UCSD-AML1 (cell line): ENCODE results near the gene FAM151A.
"Not testable (repeated sequence)": the region's sequence is repeated elsewhere in the genome, so short reads cannot be mapped to it uniquely, and the experiment has no call there.

Source experiments
- DNase-seq: peaks from one replicate; lab custom pipeline; 2025; ENCODE audit not compliant: unreplicated experiment; lab: John Stamatoyannopoulos, UW

Gene FAM151A

DNA sequence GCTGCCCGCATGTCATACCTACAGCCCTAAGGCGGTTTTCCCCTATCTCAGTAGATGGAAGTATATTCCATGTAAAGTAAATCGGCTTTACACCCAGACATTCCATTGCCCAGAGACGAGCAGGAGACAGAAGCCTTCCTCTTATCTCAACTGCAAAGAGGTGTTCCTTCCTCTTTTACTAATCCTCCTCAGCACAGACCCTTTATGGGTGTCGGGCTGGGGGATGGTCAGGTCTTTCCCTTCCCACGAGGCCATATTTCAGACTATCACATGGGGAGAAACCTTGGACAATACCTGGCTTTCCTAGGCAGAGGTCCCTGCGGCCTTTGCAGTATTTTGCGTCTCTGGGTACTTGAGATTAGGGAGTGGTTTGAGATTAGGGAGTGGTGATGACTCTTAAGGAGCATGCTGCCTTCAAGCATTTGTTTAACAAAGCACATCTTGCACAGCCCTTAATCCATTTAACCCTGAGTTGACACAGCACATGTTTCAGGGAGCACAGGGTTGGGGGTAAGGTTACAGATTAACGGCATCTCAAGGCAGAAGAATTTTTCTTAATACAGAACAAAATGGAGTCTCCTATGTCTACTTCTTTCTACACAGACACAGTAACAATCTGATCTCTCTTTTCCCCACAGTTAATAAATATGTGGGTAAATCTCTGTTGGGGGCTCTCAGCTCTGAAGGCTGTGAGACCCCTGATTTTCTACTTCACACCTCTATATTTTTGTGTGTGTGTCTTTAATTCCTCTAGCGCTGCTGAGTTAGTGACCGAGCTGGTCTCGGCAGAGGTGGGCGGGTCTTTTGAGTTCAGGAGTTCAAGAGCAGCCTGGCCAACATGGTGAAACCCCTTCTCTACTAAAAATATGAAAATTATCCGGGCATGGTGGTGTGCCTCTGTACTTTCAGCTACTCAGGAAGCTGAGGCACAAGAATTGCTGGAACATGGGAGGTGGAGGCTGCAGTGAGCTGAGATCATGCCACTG is 13.4 kb upstream of the FAM151A start:
- not testable (repeated sequence) for DNase-seq

DNA sequence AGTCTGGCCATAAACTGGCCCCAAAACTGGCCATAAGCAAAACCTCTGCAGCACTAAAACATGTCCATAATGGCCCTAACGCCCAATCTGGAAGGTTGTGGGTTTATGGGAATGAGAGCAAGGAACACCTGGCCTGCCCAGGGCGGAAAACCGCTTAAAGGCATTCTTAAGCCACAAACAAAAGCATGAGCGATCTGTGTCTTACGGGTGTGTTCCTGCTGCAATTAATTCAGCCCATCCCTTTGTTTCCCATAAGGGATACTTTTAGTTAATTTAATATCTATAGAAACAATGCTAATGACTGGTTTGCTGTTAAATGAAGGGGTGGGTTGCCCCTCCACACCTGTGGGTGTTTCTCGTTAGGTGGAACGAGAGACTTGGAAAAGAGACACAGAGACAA is 12.5 kb upstream of the FAM151A start:
- not testable (repeated sequence) for DNase-seq

DNA sequence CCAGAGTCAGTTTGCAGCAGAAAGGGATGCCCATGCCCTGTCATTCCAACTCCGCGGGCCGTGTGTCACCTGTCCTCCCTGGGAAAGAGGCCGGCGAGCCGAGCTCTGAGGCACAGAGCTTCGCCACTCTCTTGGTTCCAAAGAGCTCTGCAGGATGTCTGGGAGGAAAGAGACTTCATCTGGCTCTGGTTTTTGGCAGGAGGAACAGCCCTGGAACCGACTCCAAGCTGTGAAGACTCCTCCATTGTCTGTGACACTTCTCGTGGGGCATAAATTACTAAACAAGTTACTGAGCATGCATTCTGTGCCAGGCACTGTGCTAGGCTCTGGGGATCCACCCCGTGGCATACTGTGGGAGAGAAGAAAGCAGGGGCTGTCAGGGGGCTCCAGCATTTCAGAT is 3.9 kb upstream of the FAM151A start:
- DNase-seq = no peak

DNA sequence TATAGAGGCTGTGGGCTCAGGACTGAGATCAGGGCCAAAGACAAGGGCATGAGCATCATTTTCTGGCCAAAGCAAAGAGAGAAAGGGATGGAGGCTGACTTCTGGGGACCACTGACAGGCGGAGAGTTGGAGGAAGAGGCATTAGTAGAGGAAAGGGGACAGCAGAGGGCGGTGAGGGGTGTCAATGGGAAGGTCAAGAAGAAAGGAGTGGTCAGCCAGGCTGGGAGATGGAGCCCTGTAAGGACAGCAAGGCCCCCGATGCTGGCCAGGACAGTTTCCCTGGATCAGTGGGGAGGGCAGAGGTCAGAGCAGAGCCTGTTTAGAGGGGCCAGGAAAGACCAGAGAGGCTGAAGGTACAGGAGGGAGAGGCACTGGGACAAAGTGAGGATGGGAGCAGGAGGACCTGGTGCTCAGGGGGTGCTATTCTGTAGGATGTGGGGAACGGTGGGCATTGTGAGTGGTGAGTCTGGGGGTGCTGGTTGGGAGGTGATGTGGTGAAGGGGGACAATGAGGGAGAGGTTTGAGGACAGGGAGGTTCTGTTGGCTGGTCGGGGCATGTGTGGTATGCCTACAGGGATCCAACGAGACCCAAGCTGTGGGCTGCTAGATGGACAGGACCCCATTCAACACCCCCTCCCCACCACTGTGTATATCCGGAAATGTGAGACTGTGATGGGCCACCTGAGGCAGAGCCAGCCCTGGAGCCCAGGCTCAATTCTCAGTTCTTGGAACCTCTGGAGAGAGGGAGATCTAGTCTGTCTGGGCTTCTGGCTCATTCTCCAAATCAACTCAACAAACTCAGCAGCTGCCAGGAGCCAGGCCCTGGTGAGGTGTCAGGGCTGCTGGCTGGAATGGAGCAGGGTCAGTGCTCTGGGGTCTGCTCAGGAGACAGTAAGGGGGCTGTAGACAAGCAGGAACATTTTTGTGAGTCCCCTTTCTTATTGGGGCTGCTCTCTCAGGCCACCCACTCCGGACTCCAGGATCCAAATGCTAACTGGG is 1.4 kb upstream of the FAM151A start:
- no peak for DNase-seq

GRCh38 chr1:54619749-54620148 is 3.6 kb downstream of the FAM151A start:
- no peak for DNase-seq

- no peak for DNase-seq
These were observed 7.6 kb downstream of the FAM151A start for GRCh38 chr1:54615531-54616279.

GRCh38 chr1:54614563-54614962 is 8.8 kb downstream of the FAM151A start:
- no peak for DNase-seq

DNA sequence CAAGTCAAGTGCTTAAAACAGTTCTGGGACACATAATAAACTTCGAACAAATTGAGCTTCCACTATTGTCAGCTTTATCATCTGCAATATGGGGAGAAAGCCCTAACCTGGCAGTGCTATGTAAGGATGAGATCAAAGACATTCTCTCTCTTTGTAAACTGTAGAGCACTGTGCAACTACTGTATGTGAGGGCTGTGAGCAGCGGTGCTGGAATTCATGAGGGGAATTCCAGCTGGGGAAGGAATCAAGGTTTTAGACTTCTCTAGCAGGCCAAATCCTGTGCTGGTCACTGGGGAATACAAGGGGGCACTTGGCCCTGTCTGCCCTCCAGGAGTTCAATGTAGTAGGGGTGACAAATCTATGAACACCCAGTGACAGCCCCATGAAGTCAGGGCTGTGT is 9.3 kb downstream of the FAM151A start:
- no peak for DNase-seq

DNA sequence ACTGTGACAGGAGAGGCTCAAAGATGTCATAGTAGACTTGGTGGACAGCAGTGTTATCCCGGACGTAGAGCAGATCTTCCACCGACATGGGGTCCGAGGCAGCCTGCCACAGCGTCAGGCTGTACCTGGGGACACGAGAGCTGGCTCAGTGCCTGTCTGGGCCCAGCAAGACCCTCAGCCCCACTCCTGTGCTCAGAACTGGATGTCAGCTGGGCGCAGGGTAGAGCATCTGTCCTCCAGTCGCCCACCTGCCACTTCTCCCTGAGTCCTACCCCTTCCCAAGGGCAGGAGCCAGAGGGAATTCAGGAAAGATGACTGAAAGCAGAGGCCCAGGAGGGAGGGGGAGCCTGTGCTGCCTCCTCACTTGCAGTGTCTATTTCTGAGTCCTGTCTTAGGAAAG is 11.7 kb downstream of the FAM151A start:
- DNase-seq = no peak

- no peak for DNase-seq
These were observed 12.4 kb downstream of the FAM151A start for GRCh38 chr1:54610601-54611580.

DNA sequence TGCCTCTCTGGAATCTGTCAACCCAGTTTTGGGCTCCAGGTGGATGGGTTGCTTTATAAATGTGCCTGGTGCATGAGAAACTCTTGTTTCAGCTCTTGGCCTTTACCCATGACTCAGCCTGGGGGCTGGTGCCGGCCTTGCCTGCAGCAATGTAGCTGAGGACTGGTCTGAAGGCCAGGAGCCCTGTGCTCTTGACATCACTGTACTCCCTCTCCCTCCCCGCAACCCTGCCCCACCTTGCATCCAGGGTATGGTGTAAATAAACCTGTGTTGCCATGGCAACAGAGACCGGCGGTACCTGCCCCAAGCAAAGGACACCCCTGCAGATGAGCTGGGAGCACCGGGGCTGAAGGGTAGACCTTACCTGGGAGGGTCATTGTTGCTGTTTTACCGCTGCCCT is 13.3 kb downstream of the FAM151A start:
- DNase-seq = no peak

DNA sequence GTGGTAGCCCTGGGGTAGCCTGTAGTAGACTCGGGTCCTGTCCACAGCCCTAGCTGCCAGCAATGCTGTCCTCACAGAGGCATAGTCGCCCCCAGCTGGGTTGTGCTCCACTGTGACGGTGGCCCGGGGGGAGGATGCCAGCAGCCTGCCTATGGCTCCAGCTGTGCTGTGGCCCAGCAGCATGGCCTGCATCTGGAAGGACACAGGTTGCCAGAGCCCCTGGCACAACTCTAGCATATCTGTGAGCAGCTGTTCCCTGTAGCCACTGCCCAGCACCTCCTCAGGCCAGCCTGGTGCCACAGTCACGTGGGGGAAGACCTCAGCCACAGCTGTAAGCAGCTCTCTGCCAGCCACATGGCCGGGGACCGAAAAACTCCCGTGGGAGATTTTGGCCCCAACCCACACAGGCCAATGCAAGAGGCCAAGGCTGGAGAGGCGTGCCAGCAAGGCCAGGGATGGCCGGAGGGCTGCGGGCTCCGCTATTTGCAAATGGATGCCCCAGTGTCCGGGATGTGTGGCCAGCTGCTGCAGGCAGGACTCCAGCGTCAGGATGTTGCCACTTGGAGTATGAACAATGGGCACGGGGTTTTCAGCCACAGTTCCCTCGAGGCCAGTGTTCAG is 13.9 kb downstream of the FAM151A start:
- no peak for DNase-seq

DNA sequence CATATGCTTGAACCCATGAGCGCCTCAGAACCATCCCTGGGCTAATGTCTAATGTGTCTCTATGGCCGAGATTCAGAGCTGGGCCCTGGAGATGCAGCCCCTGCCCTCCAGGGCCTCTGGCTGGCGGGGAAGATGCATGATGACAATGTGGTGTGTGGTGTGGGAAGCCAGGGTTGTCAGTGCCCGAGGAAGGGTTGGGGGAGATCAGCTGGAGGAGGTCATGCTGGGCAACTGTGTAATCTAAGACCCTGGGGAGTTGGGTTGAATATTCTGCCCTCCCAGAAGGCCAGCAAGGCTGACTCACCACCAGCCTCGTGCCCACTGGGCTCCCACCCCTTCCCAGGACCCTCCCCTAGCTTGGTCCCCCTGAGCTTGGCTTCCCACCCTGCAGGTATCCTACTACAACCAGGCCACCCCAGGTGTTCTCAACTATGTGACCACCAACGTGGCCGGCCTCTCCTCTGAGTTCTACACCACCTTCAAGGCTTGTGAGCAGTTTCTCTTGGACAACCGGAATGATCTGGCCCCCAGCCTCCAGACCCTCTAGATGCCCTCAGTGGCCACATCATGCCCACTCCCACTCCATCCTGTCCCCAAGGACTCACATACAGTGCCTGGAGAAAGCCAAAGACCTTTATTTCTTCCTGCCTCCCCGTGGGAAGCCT is 14.6 kb downstream of the FAM151A start:
- no peak for DNase-seq

DNA sequence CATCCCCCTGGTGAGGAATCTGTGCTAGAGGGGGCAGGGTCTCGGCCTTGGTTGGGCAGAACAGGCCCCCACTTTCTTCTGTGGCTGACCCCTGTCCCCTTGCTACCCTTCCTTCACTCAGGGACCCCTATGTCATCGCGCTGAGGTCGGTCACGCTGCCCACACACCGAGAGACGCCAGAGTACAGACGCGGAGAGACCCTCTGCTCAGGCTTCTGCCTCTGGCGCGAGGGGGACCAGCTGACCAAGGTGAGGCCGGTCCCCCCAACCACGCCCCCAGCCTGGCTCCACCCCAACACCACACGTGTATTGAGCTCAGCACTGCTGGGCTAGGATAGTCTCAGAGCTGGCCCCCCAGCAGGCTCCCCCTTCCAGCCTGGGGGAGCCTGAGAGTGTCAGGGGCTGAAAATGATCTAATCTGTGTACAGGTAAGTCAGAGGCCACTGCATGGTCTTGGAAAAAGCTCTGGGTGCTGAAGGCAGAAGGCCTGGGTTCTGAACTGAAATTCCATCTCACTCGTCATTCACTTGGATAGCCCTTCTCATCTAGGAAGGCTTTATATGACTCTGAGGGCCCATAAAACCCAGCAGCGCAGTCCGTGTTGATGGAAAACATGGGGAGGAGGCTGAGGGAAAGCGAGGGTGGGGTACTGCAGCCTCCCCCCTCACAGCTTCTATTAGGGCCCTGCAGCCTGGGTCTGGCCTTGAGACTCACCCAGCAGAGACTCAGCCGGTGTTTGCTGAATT is 15.3 kb downstream of the FAM151A start:
- no peak for DNase-seq

DNA sequence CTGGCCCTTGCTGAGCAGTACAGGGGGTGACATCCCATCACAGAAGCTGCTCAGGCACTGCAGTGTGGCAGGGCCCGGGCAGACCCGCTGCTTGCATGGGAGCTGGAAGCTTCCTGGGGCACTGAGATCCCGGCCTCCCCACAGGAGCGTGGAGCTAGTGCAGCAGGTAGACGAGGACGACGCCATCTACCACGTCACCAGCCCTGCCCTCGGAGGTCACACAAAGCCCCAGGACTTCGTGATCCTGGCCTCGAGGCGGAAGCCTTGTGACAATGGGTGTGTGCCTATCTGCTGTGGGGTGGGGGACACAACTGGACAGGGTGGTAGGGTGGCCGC is 16.4 kb downstream of the FAM151A start:
- no peak for DNase-seq

DNA sequence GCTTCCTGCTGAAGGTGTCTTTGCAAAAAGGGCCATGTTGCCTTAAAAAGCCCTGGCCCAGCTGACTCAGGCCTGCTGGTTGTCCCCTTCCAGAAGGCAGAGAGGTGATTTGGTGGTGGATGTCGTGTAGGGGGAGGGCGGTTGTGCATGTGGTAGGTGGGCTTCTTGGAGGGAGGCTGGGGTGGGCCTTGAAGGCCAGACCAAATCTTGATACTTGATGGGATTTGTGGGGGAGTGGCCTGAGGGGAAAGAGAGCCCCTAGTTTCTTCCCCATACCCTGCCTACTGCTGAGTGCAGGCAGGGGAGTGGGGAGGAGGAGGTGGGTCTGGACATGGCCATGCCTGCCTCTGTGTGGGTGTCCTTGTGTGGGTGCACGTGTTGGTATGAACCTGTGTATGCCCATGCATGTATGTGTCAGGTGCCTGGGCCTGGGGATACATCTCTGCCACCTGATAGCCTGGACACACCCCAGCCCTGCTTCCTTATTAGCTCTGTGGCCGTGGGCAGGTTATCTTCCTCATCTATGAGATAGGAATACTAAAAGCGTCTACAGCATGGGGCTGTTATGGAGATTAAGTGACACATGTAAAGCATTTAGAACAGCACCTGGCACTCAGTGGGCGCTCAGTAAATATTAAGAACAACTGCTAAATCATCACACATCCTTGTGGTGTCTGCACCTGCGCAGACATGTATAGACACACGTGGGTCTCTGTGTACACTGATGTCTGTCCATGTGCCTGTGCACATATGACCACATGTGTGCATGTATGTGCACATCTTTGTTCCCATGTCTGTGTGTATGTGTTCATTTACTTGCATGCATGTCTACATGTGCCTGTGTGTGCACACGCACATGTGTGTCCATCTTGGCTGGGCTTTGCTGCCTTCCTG is 17.0 kb downstream of the FAM151A start:
- no peak for DNase-seq
